Uterus (tissue), 2 donors: ENCODE data around the gene FOXD2.

ENCODE experiments used
- POLR2A ChIP-seq, 2 donors: fragments of 450-650 bp; IDR thresholded peaks; one replicate each; pipeline ENCODE4 v1.6.1; 2016; ENCODE audit warnings: antibody characterized with exemption in 2 of 2, mild to moderate bottlenecking in 1 of 2, moderate library complexity in 1 of 2
- TF ChIP-seq, protein P1 (sequence below), 4 experiments: fragments of 200-600 bp in 2 of 4; fragments of 450-650 bp in 2 of 4; sonication (generic) in 2 of 4; IDR thresholded peaks; one replicate each; pipeline ENCODE4 v1.5.1; 2016 to 2019; ENCODE audit warnings: antibody characterized with exemption in 4 of 4, mild to moderate bottlenecking in 2 of 4, moderate library complexity in 1 of 4

DNA sequence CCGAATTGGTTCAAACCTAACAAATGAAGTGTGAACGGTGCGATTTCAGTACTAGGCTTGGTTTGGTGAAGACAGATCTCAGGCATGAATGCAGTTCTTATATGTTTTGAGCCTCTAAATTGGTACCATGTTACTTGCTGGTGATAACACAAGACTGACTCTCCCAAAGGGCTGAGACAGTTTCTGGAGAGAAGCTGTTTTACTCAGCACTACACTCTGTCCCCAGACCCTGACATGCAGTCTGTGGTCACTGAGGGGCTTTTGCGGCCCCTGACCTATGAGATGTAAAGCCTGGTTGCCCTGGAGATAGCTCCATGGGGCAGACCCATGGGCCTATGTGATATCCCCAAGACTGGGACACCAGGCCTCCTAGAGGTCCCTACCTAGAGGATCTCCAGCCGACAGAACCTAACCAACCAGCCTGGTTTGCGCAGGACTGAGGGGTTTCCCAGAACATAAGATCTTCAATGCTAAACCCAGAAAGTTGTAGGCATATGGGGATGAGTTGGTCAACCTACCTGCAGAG, 41.1 kb upstream of the FOXD2 start:
- TF ChIP-seq, protein P1, sequence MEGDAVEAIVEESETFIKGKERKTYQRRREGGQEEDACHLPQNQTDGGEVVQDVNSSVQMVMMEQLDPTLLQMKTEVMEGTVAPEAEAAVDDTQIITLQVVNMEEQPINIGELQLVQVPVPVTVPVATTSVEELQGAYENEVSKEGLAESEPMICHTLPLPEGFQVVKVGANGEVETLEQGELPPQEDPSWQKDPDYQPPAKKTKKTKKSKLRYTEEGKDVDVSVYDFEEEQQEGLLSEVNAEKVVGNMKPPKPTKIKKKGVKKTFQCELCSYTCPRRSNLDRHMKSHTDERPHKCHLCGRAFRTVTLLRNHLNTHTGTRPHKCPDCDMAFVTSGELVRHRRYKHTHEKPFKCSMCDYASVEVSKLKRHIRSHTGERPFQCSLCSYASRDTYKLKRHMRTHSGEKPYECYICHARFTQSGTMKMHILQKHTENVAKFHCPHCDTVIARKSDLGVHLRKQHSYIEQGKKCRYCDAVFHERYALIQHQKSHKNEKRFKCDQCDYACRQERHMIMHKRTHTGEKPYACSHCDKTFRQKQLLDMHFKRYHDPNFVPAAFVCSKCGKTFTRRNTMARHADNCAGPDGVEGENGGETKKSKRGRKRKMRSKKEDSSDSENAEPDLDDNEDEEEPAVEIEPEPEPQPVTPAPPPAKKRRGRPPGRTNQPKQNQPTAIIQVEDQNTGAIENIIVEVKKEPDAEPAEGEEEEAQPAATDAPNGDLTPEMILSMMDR (IDR thresholded peaks at IDR 0.05), result no peak
- TF ChIP-seq POLR2A (IDR thresholded peaks at IDR 0.05), result no peak
